Mammary epithelial cell (primary cell): ENCODE measurements around the gene ADGRL3.

Source experiments
- CTCF ChIP-seq, 2 donors: IDR thresholded peaks in 1 of 2; conservative IDR thresholded peaks in 1 of 2; 2 replicates each; pipeline ENCODE4 v1.5.1; 2011 to 2012; ENCODE audit warnings: inconsistent platforms in 2 of 2, low read length in 2 of 2, mild to moderate bottlenecking in 2 of 2, control low read depth in 1 of 2, low read depth in 1 of 2; ENCODE audit not compliant: insufficient read depth in 1 of 2; ENCODE audit errors: extremely low read depth in 1 of 2
- EZH2 ChIP-seq: IDR thresholded peaks from 2 replicates; pipeline ENCODE4 v1.6.1; 2012; ENCODE audit warnings: low read length, inconsistent platforms, borderline replicate concordance

- no peak for TF ChIP-seq CTCF (conservative IDR thresholded peaks at IDR 0.05 in 1 of 2, IDR thresholded peaks at IDR 0.05 in 1 of 2; ENCODE audit: extremely low read depth in 1 of 2, insufficient read depth in 1 of 2, low read depth in 1 of 2, low read length in 2 of 2)
- TF ChIP-seq EZH2 = no peak
Measured at GRCh38 chr4:61200187-61200915, at the start of gene ADGRL3.
